ENCODE measurements around the gene INSL3.
"Not testable (repeated sequence)": the region's sequence is repeated elsewhere in the genome, so short reads cannot be mapped to it uniquely, and the experiment has no call there.

The INSL3 gene

GRCh38 chr19:17829855-17830566 lies 8.7 kb upstream of the INSL3 start:
- H3K4me3 ChIP-seq (ENCODE audit: low read depth, low read length): peak overlapping the region; percentile 37
- DNase-seq (ENCODE audit: low read depth): no peak

- no peak for DNase-seq (ENCODE audit: low read depth)
- no peak overlapping the region for H3K4me3 ChIP-seq (ENCODE audit: low read depth, low read length)
Observed at GRCh38 chr19:17826508-17827056, 5.3 kb upstream of the INSL3 start.

- DNase-seq (ENCODE audit: low read depth): no peak
- H3K4me3 ChIP-seq (ENCODE audit: low read depth, low read length): no peak overlapping the region
Observed at GRCh38 chr19:17824339-17824738, 3.0 kb upstream of the INSL3 start.

- DNase-seq (ENCODE audit: low read depth): no peak
- H3K4me3 ChIP-seq (ENCODE audit: low read depth, low read length): no peak overlapping the region
Observed at GRCh38 chr19:17817668-17818363, 3.5 kb downstream of the INSL3 start.

GRCh38 chr19:17812099-17812498 lies 9.2 kb downstream of the INSL3 start:
- DNase-seq (ENCODE audit: low read depth): no peak
- H3K4me3 ChIP-seq (ENCODE audit: low read depth, low read length): no peak overlapping the region

- no peak overlapping the region for H3K4me3 ChIP-seq (ENCODE audit: low read depth, low read length)
- no peak for DNase-seq (ENCODE audit: low read depth)
Observed at GRCh38 chr19:17811681-17812080, 9.6 kb downstream of the INSL3 start.

- no peak for DNase-seq (ENCODE audit: low read depth)
- H3K4me3 ChIP-seq (ENCODE audit: low read depth, low read length): no peak overlapping the region
Observed at GRCh38 chr19:17811103-17811502, 10.2 kb downstream of the INSL3 start.

- no peak for DNase-seq (ENCODE audit: low read depth)
- no peak overlapping the region for H3K4me3 ChIP-seq (ENCODE audit: low read depth, low read length)
Observed at GRCh38 chr19:17807731-17808316, 13.5 kb downstream of the INSL3 start.

- H3K4me3 ChIP-seq (ENCODE audit: low read depth, low read length): no peak overlapping the region
- no peak for DNase-seq (ENCODE audit: low read depth)
Observed at GRCh38 chr19:17806945-17807344, 14.4 kb downstream of the INSL3 start.

- no peak for DNase-seq (ENCODE audit: low read depth)
- no peak overlapping the region for H3K4me3 ChIP-seq (ENCODE audit: low read depth, low read length)
Observed at GRCh38 chr19:17805427-17805826, 15.9 kb downstream of the INSL3 start.

- no peak for DNase-seq (ENCODE audit: low read depth)
- no peak overlapping the region for H3K4me3 ChIP-seq (ENCODE audit: low read depth, low read length)
Observed at GRCh38 chr19:17803264-17803896, 17.9 kb downstream of the INSL3 start.

GRCh38 chr19:17802137-17802858 lies 19.0 kb downstream of the INSL3 start:
- no peak overlapping the region for H3K4me3 ChIP-seq (ENCODE audit: low read depth, low read length)
- DNase-seq (ENCODE audit: low read depth): no peak

GRCh38 chr19:17798599-17798998 lies 22.7 kb downstream of the INSL3 start:
- not testable (repeated sequence) for H3K4me3 ChIP-seq (ENCODE audit: low read depth, low read length)

GRCh38 chr19:17797424-17798201 lies 23.7 kb downstream of the INSL3 start:
- DNase-seq (ENCODE audit: low read depth): no peak
- H3K4me3 ChIP-seq (ENCODE audit: low read depth, low read length): no peak overlapping the region

More at GRCh38 chr19:17798599-17798998, 22.7 kb downstream of the INSL3 start:
- DNase-seq (ENCODE audit: low read depth): not testable (repeated sequence)

- no peak for DNase-seq (ENCODE audit: low read depth)
- no peak overlapping the region for H3K4me3 ChIP-seq (ENCODE audit: low read depth, low read length)
Observed at GRCh38 chr19:17796838-17797423, 24.4 kb downstream of the INSL3 start.

- no peak overlapping the region for H3K4me3 ChIP-seq (ENCODE audit: low read depth, low read length)
Observed at GRCh38 chr19:17796013-17796837, 25.1 kb downstream of the INSL3 start.

GRCh38 chr19:17795495-17795856 lies 25.8 kb downstream of the INSL3 start:
- H3K4me3 ChIP-seq (ENCODE audit: low read depth, low read length): no peak overlapping the region
- no peak for DNase-seq (ENCODE audit: low read depth)

More at GRCh38 chr19:17796013-17796837, 25.1 kb downstream of the INSL3 start:
- no peak for DNase-seq (ENCODE audit: low read depth)

Measured in skeletal muscle cell (primary cell).